SK-N-SH (cell line): ENCODE measurements around the gene SORCS3. TPM values are rescaled to one million over a fixed set of nuclear protein-coding genes. Genes with fewer than 3 reads are reported as not detected.

Experiments
- CTCF ChIA-PET: fragments of 300-600, 350-600 bp; formaldehyde crosslinking; extraction: SDS; loops from one replicate; lab custom pipeline; 2021; lab: Yijun Ruan, JAX
- POLR2A ChIA-PET: fragments of 350-600 bp; sonication (Branson Sonifier 250); formaldehyde crosslinking; extraction: SDS; loops from one replicate; lab custom pipeline; 2020; ENCODE audit warnings: antibody characterized with exemption, inconsistent platforms; lab: Yijun Ruan, JAX
- DNase-seq: peaks from one replicate; pipeline ENCODE4 v3.0.0; 2012
- H2AFZ ChIP-seq: fragments of 200-600 bp; sonication (generic); 2 replicates; pipeline ENCODE4 v1.8.1; 2016; ENCODE audit warnings: antibody characterized with exemption, mild to moderate bottlenecking, low read depth
- H3F3A ChIP-seq: fragments of 200-600 bp; sonication (generic); replicated peaks from 2 replicates; pipeline ENCODE3; 2016; ENCODE audit warnings: antibody characterized with exemption, mild to moderate bottlenecking; ENCODE audit not compliant: insufficient read depth
- H3K27ac ChIP-seq, 2 experiments: fragments of 200-500 bp in 1 of 2; fragments of 200-600 bp in 1 of 2; sonication (Bioruptor generic) in 1 of 2; sonication (generic), shearing (Covaris generic) in 1 of 2; 2 replicates each; pipeline versions ENCODE4 v1.5.1 to v1.6.1; 2014 to 2016; ENCODE audit warnings: low read depth in 2 of 2, inconsistent platforms in 1 of 2, low read length in 1 of 2, mild to moderate bottlenecking in 1 of 2, mixed read lengths in 1 of 2
- H3K27me3 ChIP-seq: fragments of 200-600 bp; sonication (generic), shearing (Covaris generic); 2 replicates; pipeline ENCODE4 v1.6.1; 2016; ENCODE audit warnings: mixed run types; ENCODE audit not compliant: insufficient read depth
- H3K36me3 ChIP-seq, 2 experiments: fragments of 200-500 bp in 1 of 2; fragments of 200-600 bp in 1 of 2; sonication (Bioruptor generic) in 1 of 2; sonication (generic) in 1 of 2; replicated peaks in 1 of 2; 2 replicates each; pipeline versions ENCODE3 to v1.5.1; 2014 to 2016; ENCODE audit warnings: low read length in 1 of 2, mild to moderate bottlenecking in 1 of 2; ENCODE audit not compliant: insufficient read depth in 2 of 2, control insufficient read depth in 1 of 2
- H3K4me1 ChIP-seq, 2 experiments: fragments of 200-500 bp in 1 of 2; fragments of 200-600 bp in 1 of 2; sonication (Bioruptor generic) in 1 of 2; sonication (generic), shearing (Covaris generic) in 1 of 2; 2 replicates each; pipeline versions ENCODE4 v1.5.1 to v1.6.1; 2014 to 2016; ENCODE audit warnings: low read depth in 1 of 2, low read length in 1 of 2, mixed run types in 1 of 2; ENCODE audit not compliant: insufficient read depth in 2 of 2, control insufficient read depth in 1 of 2
- H3K4me2 ChIP-seq: fragments of 200-600 bp; sonication (generic), shearing (Covaris generic); 2 replicates; pipeline ENCODE4 v1.6.1; 2017; ENCODE audit warnings: mixed run types
- H3K4me3 ChIP-seq, 2 experiments: fragments of 200-500 bp in 1 of 2; fragments of 200-600 bp in 1 of 2; sonication (Bioruptor generic) in 1 of 2; sonication (generic), shearing (Covaris generic) in 1 of 2; 2 replicates each; pipeline versions ENCODE4 v1.5.1 to v1.8.1; 2014 to 2016; ENCODE audit warnings: low read depth in 2 of 2, inconsistent platforms in 1 of 2, low read length in 1 of 2, mild to moderate bottlenecking in 1 of 2, mixed read lengths in 1 of 2, moderate library complexity in 1 of 2
- H3K79me2 ChIP-seq: fragments of 200-600 bp; sonication (generic); 2 replicates; pipeline ENCODE4 v1.8.1; 2017; ENCODE audit warnings: mild to moderate bottlenecking; ENCODE audit not compliant: insufficient read depth
- H3K9ac ChIP-seq: fragments of 200-600 bp; sonication (generic); 2 replicates; pipeline ENCODE4 v1.6.1; 2017; ENCODE audit warnings: mixed run types
- H3K9me2 ChIP-seq: fragments of 200-600 bp; sonication (generic); 2 replicates; pipeline ENCODE4 v1.6.1; 2017; ENCODE audit warnings: mixed run types
- H3K9me3 ChIP-seq: fragments of 200-600 bp; sonication (generic); 2 replicates; pipeline ENCODE4 v1.6.1; 2017; ENCODE audit warnings: mixed run types, mild to moderate bottlenecking, moderate library complexity
- H4K20me1 ChIP-seq: fragments of 200-600 bp; sonication (generic); 2 replicates; pipeline ENCODE4 v1.6.1; 2017; ENCODE audit warnings: mild to moderate bottlenecking, mixed run types; ENCODE audit not compliant: insufficient read depth
- ELF1 ChIP-seq: IDR thresholded peaks from 2 replicates; pipeline ENCODE4 v1.4.0; 2012
- EP300 ChIP-seq, 2 experiments: IDR thresholded peaks; 2 replicates each; pipeline versions ENCODE4 v1.4.0 to v1.6.1; 2012; ENCODE audit warnings: borderline replicate concordance in 1 of 2, low read depth in 1 of 2, low read length in 1 of 2
- EZH2phosphoT487 ChIP-seq: fragments of 200-600 bp; sonication (generic); IDR thresholded peaks from 2 replicates; pipeline ENCODE4 v1.6.1; 2017; ENCODE audit warnings: low read depth, mixed run types, mild to moderate bottlenecking, antibody characterized with exemption, moderate library complexity, borderline replicate concordance
- FOXJ3 ChIP-seq: sonication (generic); formaldehyde crosslinking; IDR thresholded peaks from 2 replicates; pipeline ENCODE4 v1.5.1; 2020; ENCODE audit warnings: mild to moderate bottlenecking, missing genetic modification reagents
- FOXM1 ChIP-seq: IDR thresholded peaks from 2 replicates; pipeline ENCODE4 v1.4.0; 2012; ENCODE audit warnings: low read depth, mild to moderate bottlenecking
- GATA2 ChIP-seq: sonication (generic); formaldehyde crosslinking; IDR thresholded peaks from 2 replicates; pipeline ENCODE4 v1.5.0; 2020; ENCODE audit warnings: mild to moderate bottlenecking, missing genetic modification reagents
- MEF2A ChIP-seq: IDR thresholded peaks from 2 replicates; pipeline ENCODE4 v1.4.0; 2012; ENCODE audit warnings: low read depth, borderline replicate concordance
- MXI1 ChIP-seq: IDR thresholded peaks from 2 replicates; pipeline ENCODE4 v1.6.1; 2012; ENCODE audit warnings: mild to moderate bottlenecking, low read depth, low read length, improper control_type of control experiment
- NFIC ChIP-seq: IDR thresholded peaks from 2 replicates; pipeline ENCODE4 v1.4.0; 2012; ENCODE audit warnings: borderline replicate concordance
- RAD21 ChIP-seq: IDR thresholded peaks from 2 replicates; pipeline ENCODE4 v1.6.1; 2012; ENCODE audit warnings: mild to moderate bottlenecking, low read length
- RCOR1 ChIP-seq: fragments of 150-350 bp; IDR thresholded peaks from 2 replicates; pipeline ENCODE4 v1.6.1; 2017; ENCODE audit warnings: antibody characterized with exemption, low read length
- RFX5 ChIP-seq: IDR thresholded peaks from 2 replicates; pipeline ENCODE4 v1.6.1; 2012; ENCODE audit warnings: mild to moderate bottlenecking, improper control_type of control experiment, low read length
- RXRA ChIP-seq: IDR thresholded peaks from 2 replicates; pipeline ENCODE4 v1.4.0; 2012; ENCODE audit warnings: low read depth, mild to moderate bottlenecking, borderline replicate concordance
- SMC3 ChIP-seq: IDR thresholded peaks from 2 replicates; pipeline ENCODE4 v1.6.1; 2012; ENCODE audit warnings: low read depth, low read length, improper control_type of control experiment
- WGBS: methylation state at CpG from one replicate; pipeline ENCODE4 v1.1.6; 2017; ENCODE audit warnings: low lambda C conversion rate; 5-methylcytosine and 5-hydroxymethylcytosine counted together
- polyA plus RNA-seq, 3 experiments: library from polyadenylated mRNA; depleted of rRNA; stranded (reverse); fragments of >200 nt; gene quantifications; 2 replicates each; pipeline ENCODE4 v1.2.3, GENCODE V29; 2012
- TF ChIP-seq, protein P1 (sequence below): IDR thresholded peaks from 2 replicates; pipeline ENCODE4 v1.4.0; 2012; ENCODE audit warnings: low read depth, borderline replicate concordance
- TF ChIP-seq, protein P2 (sequence below): IDR thresholded peaks from 2 replicates; pipeline ENCODE4 v1.4.0; 2012; ENCODE audit warnings: low read depth

Gene SORCS3
- polyA plus RNA-seq, 1 of the 3 experiments (the other 2 are of a cell fraction): not detected

DNA sequence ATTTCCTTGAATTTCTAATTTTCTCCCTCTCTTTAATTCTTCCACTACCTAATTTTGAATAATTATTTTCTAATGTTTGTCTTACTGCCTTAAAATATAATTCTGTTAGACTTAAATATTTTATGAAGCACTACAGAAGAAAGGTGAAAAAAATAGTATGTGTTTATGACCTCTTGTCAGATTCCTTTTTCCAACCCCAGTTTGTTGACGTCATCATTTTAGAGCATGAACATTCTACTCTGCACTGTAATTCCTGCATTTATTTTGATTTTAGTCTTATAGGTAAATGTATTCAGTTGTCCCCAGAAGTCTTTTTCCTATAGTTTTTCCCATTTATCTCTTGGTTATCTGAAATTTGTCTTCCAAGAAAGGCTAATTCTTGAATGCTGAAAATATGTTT, 468.1 kb downstream of the SORCS3 start:
- ChIA-PET POLR2A (no interaction called here), CTCF (no interaction called here)
- Histone ChIP-seq H3K4me3 (no peak overlapping the region), H3K9me2 (no peaks in the 10 kb centered on the region), H3K27ac (no peak overlapping the region), H3K9me3 (0 out of 2 replicates have a peak, but pooled peaks cover 4% of the 10 kb centered on the region), H3F3A (no peaks in the 10 kb centered on the region), H3K4me1 (no peaks in the 10 kb centered on the region), H3K79me2 (no peaks in the 10 kb centered on the region), H2AFZ (no peak overlapping the region), H3K4me2 (no peak overlapping the region), H3K36me3 (no peaks in the 10 kb centered on the region), H3K27me3 (no peaks in the 10 kb centered on the region), H3K9ac (no peak overlapping the region), H4K20me1 (no peaks in the 10 kb centered on the region)
- WGBS: 41% methylated on average over 1 of the region's 1 CpG
- no peak for TF ChIP-seq MEF2A
- TF ChIP-seq RFX5: no peak
- no peak for TF ChIP-seq RXRA
- no peak for TF ChIP-seq EP300 (IDR thresholded peaks at IDR 0.05; ENCODE audit: borderline replicate concordance in 1 of 2, low read depth in 1 of 2, low read length in 1 of 2)
- no peak for TF ChIP-seq SMC3
- TF ChIP-seq EZH2phosphoT487: no peak
- no peak for TF ChIP-seq RAD21
- TF ChIP-seq MXI1: no peak
- TF ChIP-seq ELF1: no peak
- no peak for TF ChIP-seq NFIC
- no peak for TF ChIP-seq GATA2 (CRISPR knock-in tag)
- no peak for TF ChIP-seq FOXJ3 (CRISPR knock-in tag)
- DNase-seq: no peak

DNA sequence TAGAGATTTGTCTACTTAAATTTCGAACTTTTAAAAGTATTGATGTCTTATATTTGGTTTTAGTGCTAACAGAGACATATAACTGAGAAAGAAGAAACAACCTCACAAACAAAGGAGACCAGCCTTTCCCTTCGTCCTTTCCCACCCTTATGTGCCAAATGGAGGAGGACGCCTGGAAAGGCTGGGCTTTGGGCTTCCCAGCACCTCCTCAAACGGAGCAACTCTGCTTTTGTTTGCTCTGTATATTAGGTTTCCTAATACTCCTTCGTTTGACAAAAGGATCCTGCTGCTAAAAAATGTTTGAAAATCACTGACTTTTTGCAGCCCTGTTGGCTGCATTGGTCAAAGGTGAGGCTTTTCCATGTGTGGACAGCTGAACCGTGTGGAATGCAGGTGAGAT, 471.8 kb downstream of the SORCS3 start:
- 8% methylated on average over 6 of the region's 6 CpGs for WGBS
- H3K9me2 ChIP-seq: no peaks in the 10 kb centered on the region
- H3K9me3 ChIP-seq: 0 out of 2 replicates have a peak, but pooled peaks cover 4% of the 10 kb centered on the region
- CTCF ChIA-PET: no interaction called here
- POLR2A ChIA-PET: no interaction called here
- H3F3A ChIP-seq: no peaks in the 10 kb centered on the region
- no peak overlapping the region for H2AFZ ChIP-seq
- no peaks in the 10 kb centered on the region for H3K36me3 ChIP-seq
- H3K27ac ChIP-seq: no peak overlapping the region
- no peaks in the 10 kb centered on the region for H3K79me2 ChIP-seq
- no peak for DNase-seq
- H3K27me3 ChIP-seq: no peaks in the 10 kb centered on the region
- H3K9ac ChIP-seq: no peak overlapping the region
- no peak overlapping the region for H3K4me3 ChIP-seq
- TF ChIP-seq RAD21: no peak
- no peak for TF ChIP-seq RCOR1
- TF ChIP-seq, protein P1, sequence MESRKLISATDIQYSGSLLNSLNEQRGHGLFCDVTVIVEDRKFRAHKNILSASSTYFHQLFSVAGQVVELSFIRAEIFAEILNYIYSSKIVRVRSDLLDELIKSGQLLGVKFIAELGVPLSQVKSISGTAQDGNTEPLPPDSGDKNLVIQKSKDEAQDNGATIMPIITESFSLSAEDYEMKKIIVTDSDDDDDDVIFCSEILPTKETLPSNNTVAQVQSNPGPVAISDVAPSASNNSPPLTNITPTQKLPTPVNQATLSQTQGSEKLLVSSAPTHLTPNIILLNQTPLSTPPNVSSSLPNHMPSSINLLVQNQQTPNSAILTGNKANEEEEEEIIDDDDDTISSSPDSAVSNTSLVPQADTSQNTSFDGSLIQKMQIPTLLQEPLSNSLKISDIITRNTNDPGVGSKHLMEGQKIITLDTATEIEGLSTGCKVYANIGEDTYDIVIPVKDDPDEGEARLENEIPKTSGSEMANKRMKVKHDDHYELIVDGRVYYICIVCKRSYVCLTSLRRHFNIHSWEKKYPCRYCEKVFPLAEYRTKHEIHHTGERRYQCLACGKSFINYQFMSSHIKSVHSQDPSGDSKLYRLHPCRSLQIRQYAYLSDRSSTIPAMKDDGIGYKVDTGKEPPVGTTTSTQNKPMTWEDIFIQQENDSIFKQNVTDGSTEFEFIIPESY: no peak
- no peak for TF ChIP-seq FOXM1
- TF ChIP-seq, protein P2, sequence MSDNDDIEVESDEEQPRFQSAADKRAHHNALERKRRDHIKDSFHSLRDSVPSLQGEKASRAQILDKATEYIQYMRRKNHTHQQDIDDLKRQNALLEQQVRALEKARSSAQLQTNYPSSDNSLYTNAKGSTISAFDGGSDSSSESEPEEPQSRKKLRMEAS: no peak
- TF ChIP-seq RXRA: no peak
- no peaks in the 10 kb centered on the region for H3K4me1 ChIP-seq
- H3K4me2 ChIP-seq: no peak overlapping the region
- H4K20me1 ChIP-seq: no peaks in the 10 kb centered on the region
